ENCODE results near the gene FAM83C.
"Not testable (repeated sequence)": the region's sequence is repeated elsewhere in the genome, so short reads cannot be mapped to it uniquely, and the experiment has no call there.

The FAM83C gene

DNA sequence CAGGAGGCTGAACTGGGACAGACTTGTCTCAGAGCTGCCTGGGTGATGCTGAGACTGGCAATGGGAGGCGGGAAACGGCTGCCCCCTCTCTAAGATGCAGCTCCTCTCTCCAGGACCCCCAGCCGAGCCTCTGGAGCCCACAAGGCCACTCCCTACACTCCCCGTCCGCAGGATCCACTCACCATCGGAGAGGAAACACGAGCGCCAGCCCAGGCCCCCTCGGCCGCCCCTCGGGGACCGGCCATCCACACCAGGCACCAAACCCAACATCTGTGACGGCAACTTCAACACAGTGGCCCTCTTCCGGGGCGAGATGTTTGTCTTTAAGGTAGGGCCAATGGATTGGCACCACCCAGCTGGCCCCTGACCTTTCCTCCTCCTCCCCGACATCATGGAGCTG, 25.1 kb downstream of the FAM83C start:
- DNase-seq (ENCODE audit: low read depth in 4 of 4, low spot score in 1 of 4) = no peak

DNA sequence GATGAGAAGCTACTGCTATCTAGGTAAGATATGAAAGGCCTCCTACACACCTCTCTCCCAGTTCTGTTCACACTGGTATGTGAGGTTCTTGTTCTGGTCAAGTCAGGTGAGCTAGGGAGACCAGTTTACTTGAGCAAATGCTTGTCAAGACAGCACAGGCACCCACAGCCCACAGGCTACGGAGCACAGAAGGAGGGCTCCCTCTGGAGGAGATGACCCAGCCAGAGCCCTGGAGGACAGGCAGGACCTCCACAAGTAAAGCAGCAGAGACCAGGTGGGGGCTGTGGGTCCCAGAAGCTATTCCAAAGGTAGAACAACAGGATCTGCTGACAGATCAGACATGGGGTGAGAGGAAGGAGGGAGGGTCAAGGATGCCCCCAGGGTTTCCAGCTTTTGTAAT, 27.5 kb downstream of the FAM83C start:
- DNase-seq (ENCODE audit: low read depth in 4 of 4, low spot score in 1 of 4) = no peak

DNA sequence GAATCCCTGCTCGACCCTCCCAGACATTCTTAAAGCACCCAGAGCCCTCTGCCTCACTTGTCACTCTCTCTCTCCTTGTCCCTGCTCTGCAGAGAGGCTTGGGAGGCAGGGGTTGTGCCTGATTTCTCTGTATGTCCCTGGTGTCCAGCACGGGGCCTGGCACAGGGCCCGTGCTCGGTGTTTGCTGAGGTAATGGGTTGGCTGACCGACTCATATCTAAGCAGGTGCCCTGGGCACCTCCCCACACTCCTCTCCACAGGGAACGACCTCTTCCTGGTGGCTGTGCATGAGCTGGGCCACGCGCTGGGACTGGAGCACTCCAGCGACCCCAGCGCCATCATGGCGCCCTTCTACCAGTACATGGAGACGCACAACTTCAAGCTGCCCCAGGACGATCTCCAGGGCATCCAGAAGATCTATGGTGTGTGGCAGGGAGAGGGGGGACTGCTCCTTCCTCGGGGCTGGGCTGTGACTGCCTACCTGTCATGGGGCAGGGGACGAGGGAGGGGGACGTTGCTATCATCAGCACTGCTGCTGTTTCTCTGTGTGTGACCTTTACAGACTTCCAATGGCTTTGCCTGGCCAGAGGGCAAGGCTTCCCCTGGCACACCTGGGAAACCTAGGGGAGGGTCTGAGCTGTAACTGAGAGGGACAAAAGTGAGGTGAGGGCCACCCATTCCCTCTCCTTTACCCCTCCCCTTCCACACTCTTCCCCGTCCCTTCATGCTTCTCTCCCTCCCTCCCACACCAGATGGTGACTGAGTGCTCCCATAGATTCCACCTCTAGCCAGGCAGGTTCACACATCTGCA, 28.5 kb downstream of the FAM83C start:
- no peak for DNase-seq (ENCODE audit: low read depth in 4 of 4, low spot score in 1 of 4)

DNA sequence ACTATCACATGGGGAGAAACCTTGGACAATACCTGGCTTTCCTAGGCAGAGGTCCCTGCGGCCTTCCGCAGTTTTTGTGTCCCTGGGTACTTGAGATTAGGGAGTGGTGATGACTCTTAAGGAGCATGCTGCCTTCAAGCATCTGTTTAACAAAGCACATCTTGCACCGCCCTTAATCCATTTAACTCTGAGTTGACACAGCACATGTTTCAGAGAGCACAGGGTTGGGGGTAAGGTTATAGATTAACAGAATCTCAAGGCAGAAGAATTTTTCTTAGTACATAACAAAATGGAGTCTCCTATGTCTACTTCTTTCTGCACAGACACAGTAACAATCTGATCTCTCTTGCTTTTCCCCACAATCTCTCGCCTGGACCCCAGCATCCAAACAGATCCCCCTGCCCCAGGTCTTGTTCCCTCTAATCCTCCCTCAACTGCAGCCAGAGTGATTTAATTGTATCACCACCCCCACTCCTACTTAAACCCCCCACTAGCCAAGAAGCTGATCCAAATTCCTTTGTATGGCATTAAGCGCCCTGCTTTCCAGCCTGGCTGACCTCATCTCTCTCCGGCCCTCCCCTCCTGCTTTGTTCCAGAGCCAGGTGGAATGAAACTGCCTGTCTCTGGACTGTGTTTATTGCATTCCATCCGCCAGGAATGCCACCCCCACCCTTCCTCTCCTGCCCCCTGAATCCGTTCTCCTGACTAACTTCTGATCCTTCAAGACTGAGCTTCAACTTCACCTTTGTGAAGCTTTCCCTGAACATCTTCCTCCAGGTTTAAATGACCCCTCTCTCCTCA, 29.3 kb downstream of the FAM83C start:
- not testable (repeated sequence) for DNase-seq (ENCODE audit: low read depth in 4 of 4, low spot score in 1 of 4)

DNA sequence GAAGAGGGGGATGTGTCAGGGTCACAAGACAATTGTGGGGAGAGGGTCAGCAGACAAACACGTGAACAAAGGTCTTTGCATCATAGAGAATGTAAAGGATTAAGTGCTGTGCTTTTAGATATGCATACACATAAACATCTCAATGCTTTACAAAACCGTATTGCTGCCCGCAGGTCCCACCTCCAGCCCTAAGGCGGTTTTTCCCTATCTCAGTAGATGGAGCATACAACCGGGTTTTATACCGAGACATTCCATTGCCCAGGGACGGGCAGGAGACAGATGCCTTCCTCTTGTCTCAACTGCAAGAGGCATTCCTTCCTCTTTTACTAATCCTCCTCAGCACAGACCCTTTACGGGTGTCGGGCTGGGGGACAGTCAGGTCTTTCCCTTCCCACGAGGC, 29.9 kb downstream of the FAM83C start:
- DNase-seq (ENCODE audit: low read depth in 4 of 4, low spot score in 1 of 4) = not testable (repeated sequence)

DNA sequence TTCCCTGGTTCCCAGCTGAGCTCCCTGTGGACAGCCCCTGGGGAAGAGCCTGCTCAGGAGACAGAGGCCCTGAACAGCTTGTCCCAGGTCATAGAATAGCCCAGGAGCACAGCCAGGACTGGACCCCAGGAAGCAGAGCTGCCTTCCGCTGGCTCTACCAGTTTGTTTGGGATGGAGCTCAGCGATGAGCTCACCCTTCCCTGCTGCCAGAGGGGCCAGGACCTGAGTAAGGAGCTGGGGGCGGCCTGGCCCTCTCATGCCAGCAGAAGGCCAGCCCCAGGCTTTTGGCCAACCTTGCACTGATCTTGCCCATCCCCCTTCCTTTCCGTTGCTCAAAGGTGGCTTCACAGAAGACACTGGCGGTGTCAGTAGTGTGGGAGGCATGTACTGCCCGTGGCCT, 31.8 kb downstream of the FAM83C start:
- no peak for DNase-seq (ENCODE audit: low read depth in 4 of 4, low spot score in 1 of 4)

DNA sequence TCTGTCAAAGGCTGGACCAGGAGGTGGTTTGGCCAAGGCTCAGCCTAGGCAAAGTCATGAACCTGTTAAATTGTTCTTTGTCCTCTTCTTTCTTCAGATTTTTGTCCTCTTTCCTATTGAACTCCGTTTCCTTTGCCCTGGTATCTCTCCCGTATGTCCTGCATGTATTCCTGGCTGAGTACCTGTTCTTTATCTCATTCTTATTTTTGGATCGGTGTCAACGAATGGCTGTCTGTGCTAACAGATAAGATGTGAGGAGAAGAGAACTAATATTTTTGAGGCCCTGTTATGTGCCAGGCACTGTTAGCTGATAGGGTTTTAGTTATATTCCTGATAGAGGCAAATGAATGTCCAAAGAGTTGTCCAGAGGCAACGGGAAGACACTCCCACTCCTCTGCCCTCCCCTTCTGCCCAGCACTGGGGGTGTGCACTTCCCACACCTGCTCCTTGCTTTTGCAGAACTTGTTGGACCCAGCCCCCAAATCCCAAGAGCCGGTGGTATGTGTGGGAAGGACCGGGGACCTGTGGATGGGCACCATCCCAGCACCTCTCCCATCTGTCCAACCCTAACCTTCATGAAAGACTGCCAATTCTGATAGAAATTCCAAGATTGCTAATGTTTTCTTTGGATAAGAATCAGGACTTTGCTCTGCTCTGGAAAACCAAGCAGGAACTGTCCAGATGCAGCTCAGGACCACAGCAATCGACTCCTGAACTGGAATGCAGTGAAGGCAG, 34.9 kb downstream of the FAM83C start:
- DNase-seq (ENCODE audit: low read depth in 4 of 4, low spot score in 1 of 4) = no peak

DNA sequence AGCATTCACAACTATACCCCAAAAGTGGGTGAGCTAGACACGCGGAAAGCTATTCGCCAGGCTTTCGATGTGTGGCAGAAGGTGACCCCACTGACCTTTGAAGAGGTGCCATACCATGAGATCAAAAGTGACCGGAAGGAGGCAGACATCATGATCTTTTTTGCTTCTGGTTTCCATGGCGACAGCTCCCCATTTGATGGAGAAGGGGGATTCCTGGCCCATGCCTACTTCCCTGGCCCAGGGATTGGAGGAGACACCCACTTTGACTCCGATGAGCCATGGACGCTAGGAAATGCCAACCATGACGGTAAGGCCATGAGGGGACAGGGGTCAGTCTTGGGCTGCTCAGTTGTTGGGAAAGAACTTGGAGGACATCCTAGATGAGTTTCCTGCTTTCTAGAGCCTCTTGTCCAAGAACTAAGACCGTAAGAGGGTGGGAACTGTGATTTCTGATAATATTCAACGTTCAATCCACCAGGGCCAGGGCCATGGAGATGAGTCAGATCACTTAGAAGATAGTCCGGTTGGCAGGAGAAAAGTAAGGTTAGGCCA, 37.7 kb downstream of the FAM83C start:
- DNase-seq (ENCODE audit: low read depth in 4 of 4, low spot score in 1 of 4) = no peak

DNA sequence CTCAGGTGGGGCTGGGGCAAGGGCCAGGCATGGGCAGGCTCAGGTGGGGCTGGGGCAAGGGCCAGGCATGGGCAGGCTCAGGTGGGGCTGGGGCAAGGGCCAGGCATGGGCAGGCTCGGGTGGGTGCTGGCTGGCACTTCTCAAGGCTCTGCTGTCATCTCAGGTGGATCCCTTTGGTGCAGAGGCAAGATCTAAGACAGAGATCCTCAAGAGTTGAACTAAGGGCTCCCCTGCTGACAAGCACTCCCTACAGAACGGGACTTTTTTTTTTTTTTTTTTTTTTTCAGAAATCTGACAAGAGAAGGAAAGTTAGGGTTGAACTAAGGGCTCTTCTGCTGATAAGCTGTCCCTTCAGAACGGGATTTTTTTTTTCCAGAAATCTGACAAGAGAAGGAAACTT, 39.2 kb downstream of the FAM83C start:
- DNase-seq (ENCODE audit: low read depth in 4 of 4, low spot score in 1 of 4) = no peak

DNA sequence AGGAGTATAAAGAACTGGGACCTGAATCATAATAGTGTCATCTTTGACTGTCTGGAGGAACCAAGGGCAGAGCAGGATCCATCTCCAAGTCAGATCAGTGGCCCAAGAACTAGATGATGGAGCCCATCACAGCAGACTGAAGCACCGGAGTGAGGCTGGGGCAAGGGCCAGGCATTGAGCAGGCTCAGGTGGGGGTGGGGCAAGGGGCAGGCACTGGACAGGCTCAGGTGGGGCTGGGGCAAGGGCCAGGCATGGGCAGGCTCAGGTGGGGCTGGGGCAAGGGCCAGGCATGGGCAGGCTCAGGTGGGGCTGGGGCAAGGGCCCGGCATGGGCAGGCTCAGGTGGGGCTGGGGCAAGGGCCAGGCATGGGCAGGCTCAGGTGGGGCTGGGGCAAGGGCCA, 39.6 kb downstream of the FAM83C start:
- not testable (repeated sequence) for DNase-seq (ENCODE audit: low read depth in 4 of 4, low spot score in 1 of 4)

DNA sequence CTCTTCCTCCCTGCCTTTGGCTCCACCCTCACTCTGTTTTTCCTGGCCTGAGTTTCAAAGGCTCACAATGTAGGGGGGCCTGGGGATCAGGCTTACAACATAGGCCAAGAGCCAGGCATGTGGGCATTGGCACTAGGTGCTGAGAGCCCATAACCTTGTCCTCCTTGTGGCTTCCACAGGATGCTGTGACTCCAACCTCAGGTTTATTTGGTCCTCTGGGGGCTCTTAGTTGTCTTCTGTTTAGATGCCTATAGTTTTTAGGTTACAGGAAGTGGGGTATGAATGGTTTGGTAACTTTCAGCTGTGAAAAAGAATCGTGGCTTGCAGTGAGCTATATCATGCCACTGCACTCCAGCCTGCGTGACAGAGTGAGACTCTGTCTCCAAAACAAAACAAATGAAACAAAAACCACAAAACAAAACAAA, 40.2 kb downstream of the FAM83C start:
- no peak for DNase-seq (ENCODE audit: low read depth in 4 of 4, low spot score in 1 of 4)

DNA sequence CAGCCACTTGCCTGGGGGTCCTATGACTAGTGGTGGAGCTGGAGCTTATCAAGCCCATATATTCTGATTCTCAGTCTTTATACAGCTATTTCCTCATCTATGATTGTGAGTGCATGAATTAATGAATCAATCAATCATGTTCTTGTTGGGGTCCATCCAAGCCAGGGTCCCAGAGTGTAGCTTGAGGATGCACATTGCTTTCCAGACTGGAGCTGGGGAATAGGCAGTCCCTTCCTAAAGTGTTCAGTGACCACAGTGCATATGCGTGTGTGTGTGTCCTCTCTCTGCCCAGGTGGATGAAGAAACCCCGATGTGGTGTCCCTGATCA, 40.6 kb downstream of the FAM83C start:
- DNase-seq (ENCODE audit: low read depth in 4 of 4, low spot score in 1 of 4) = no peak

DNA sequence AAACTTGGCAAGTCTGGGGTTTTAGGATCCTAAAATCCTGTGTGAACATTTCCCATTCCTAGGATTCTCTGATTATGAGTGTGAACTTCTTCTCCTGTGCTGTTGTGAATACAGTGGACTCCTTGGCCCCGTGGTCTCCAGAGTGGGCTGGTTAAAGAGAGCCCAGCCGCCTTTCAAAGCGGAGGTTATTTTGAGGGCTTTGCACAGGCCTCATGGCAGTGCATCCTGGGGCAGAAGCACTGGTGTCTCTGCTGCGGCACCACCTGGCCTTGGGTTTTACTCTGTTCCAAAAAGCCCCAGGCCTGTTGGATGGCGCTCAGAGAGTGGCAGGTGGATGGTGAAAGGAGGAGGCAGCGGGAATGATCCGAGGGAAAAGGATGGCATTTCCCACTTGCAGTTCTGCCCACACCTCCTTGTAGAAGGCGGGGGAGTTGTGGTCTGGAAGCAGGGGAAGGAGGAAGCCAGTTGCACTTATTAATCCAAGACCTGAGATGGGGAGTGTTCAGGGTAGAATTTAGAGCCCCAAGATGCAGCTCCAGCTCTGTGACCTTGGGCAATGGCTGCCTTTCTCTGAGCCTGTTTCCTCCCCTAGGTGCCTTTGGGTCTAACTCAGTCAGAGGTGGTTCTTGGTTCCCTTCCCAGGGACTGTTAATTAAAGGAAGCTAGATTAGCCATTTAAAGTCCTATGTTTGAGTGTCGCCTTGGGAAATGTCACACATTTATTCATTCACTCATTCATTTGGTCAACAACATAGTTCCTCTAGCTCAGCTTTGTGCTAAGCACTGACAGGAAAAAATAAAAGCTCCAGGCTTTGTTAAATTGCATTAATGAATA, 43.4 kb downstream of the FAM83C start:
- DNase-seq (ENCODE audit: low read depth in 4 of 4, low spot score in 1 of 4) = no peak

DNA sequence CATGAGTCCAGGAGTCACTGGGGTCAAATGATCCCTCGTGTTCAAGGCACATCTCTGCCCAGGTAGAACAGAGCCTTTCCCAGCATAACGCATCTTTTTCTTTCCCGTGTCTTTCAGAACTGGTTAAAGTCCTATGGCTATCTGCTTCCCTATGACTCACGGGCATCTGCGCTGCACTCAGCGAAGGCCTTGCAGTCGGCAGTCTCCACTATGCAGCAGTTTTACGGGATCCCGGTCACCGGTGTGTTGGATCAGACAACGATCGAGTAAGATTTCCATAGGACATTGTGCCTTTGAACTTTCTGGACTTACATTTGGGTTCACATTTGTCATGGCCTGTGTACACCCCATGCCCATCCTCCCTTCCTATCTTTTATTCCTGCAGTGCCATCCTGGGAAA, 45.5 kb downstream of the FAM83C start:
- no peak for DNase-seq (ENCODE audit: low read depth in 4 of 4, low spot score in 1 of 4)

DNA sequence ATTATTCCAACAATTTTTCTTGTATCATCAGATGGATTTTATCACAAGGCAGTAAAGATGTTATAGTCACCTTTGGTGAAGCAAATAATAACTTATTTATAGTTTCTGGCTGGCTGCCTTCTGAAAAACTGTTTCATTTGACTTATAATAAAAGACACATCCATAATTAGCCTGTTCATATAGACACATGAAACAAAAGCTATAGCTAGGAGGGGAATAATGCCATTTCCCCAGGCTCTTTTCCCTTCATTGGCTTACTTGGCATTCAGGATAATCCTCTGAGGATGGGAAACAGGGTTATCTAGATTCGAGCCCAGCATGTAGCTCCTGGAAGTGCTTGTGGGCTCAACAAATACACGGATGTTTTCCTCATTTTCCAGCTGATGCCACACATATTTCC, 48.2 kb downstream of the FAM83C start:
- no peak for DNase-seq (ENCODE audit: low read depth in 4 of 4, low spot score in 1 of 4)

DNA sequence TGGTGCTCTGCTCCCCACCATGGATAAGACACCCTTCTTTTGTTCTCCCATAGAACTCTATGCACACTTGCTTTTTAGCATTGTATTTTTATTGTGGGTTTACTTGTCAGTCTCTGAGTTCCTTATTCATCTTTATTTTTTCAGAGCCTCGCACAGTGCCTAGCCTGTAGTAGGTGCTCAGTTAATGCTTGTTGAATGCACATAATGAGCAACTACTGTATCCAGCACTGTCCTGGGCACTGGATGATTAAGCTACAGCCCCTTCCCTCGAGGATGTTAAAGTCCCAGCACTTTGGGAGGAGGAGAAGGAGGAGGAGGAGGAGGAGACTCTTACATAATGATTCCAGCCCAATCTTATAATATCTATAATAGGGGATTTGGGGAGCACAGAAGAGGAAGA, 48.9 kb downstream of the FAM83C start:
- no peak for DNase-seq (ENCODE audit: low read depth in 4 of 4, low spot score in 1 of 4)

DNA sequence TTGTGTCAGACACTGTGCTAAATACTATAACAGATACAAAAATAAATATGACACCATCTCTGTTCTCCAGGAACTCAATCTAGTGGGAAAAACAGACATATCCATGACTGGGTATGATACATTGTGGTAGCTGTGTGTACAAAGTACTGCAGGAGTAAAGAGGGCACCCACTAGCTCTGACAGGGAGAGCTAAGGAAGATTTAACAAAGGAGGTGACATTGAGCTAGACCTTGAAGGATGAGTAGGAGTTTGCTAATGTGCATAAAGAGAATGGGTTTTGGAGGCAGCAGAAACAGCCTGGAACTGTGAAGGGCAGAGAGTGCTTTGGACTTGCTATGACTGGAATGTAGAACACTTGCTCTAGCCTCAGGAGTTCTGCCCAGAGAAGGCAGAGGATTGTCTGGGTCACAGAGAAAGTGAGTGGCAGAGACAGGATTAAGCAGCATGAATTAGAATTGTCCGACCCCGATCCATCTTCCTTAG, 51.4 kb downstream of the FAM83C start:
- DNase-seq (ENCODE audit: low read depth in 4 of 4, low spot score in 1 of 4) = no peak

DNA sequence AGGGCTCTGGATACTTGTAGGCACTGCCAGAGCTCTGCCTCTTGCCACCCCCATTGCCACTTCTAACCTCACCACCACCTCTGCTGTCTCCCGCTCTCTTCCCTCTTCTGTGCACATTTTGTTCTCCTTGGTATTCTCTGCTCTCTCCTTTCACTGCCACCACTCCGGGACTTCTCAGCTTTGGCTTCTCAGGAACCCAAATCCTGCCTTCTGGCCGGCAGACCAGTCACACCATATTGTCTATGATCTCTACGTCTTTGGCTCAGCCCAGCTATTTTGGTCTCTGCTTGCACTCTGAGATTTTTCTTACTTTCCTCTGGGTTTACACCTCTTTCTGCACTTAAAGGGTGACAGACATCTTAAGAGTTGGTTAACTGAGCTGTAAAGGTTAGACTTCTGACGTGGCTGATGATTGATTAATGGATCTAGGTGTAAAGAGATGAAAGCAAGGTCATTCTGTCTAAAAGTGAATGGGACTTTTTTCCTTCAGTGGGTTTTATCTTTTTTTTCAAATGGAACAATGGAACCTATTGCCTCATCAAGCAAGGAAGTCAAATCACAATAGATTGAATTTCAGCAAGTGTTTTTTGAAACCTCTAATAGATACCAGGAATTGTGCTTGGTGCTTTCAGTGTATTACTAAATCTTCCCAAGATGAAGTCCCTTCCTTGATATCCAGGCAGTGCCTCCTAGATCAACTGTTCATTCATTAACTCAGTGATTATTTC, 52.0 kb downstream of the FAM83C start:
- no peak for DNase-seq (ENCODE audit: low read depth in 4 of 4, low spot score in 1 of 4)

DNA sequence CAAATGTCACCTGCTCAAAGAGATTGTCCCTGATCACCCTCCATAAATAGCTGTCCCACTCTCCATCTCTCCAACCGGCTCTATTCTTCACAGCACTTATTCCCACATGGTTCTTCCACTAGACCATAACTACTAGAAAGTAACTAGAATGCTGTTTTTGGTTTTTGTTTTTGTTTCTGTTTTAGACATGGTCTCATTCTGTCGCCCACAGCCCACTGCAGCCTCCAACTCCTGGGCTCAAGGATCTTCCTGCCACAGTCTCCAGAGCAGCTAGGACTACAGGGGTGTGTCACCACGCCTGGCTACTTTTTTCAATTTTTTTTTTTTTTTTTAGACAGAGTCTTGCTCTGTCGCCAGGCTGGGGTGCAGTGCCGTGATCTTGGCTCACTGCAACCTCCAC, 53.5 kb downstream of the FAM83C start:
- no peak for DNase-seq (ENCODE audit: low read depth in 4 of 4, low spot score in 1 of 4)

DNA sequence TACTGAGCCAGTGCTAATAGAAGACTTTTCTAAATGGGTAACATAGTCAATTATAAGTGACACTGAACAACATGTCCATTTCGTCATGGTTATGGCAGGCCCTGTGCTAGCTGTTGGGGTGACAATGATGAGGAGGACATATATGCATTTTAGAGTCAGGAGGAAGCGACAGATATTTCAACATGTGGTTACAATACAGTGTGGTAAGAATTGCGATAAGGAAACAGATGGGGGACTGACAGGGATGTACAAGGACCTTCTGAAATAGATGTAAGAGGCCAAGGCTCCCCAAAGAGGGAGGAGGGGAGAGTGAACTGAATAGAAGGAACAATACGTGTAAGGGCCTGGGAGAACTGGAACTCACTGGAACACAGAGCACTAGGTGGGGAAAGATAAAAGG, 54.1 kb downstream of the FAM83C start:
- DNase-seq (ENCODE audit: low read depth in 4 of 4, low spot score in 1 of 4) = no peak
